Measurements from ENCODE around the gene C11orf97.

DNA sequence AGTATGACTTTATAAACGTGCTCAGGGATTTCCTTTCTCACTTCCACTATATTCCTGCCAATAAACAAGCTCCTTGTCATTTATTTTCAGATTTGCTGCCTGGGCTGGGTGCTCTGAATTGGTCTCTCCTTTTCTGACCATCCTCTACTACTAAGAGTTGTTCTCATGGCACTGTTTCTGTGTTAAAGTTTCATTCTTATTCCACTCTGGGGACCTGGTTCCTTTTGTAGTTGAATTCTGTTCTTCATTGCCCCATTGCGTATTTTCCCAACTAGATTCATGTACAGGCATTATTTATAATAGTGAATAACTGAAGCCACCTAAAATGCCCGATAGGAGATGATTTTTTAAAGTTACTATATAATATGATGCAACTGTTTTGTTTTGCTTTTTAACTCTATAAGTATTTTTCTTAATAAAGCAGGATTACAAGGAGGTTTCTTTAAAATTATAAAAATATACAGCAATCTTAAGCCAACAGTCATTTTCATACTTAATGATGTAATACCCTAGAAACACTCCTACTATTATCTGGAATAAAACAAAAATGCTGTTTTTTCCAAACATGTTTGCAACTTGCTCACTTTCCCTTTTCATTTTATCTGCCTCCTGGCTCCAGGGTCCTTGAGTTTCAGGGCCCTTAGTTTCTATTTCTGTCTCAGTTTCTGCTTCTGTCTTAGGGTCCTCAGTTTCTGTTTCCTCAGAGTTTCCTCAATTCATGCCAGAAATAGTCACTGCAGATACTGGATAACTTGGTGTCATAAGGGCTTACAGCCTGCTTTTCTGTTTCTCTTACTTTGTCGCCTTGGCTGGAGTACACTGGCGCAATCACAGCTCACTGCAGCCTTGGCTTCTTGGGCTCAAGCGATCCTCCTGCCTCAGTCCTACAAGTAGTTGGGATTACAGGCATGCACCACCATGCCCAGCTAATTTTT, 21.7 kb downstream of the C11orf97 start:
- TF ChIP-seq, protein P1, sequence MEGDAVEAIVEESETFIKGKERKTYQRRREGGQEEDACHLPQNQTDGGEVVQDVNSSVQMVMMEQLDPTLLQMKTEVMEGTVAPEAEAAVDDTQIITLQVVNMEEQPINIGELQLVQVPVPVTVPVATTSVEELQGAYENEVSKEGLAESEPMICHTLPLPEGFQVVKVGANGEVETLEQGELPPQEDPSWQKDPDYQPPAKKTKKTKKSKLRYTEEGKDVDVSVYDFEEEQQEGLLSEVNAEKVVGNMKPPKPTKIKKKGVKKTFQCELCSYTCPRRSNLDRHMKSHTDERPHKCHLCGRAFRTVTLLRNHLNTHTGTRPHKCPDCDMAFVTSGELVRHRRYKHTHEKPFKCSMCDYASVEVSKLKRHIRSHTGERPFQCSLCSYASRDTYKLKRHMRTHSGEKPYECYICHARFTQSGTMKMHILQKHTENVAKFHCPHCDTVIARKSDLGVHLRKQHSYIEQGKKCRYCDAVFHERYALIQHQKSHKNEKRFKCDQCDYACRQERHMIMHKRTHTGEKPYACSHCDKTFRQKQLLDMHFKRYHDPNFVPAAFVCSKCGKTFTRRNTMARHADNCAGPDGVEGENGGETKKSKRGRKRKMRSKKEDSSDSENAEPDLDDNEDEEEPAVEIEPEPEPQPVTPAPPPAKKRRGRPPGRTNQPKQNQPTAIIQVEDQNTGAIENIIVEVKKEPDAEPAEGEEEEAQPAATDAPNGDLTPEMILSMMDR (conservative IDR thresholded peaks at IDR 0.05; ENCODE audit: low read depth, low read length), result no peak
- TF ChIP-seq EZH2 (IDR thresholded peaks at IDR 0.05; ENCODE audit: borderline replicate concordance, low read depth, low read length, poor library complexity, severe bottlenecking), result no peak

Data from A673 (cell line).